Activated naive CD4-positive, alpha-beta T cell treated with anti-CD3 and anti-CD28 coated beads, Interleukin-2, amount 50 U/mL, for 72 hours (primary cell): Measurements from ENCODE around the gene FIG4. TPM values are rescaled to one million over a fixed set of nuclear protein-coding genes. Genes with fewer than 3 reads are reported as not detected.
"Not testable (repeated sequence)": the region's sequence is repeated elsewhere in the genome, so short reads cannot be mapped to it uniquely, and the experiment has no call there.

Experiments
- ATAC-seq, 2 donors: fragments of 150-1000 bp; cut with Tn5 transposase; 2 replicates each; pipeline ENCODE4 v1.10.0; 2021; ENCODE audit warnings: mild to moderate bottlenecking in 2 of 2, moderate library complexity in 2 of 2
- DNase-seq, 2 donors: peaks; one replicate each; pipeline ENCODE4 v3.0.0; 2021 to 2022; ENCODE audit warnings: low spot score in 2 of 2
- H3K27ac Mint-ChIP-seq, 2 donors: one replicate each; pipeline ENCODE4 v1.8.0; 2022; ENCODE audit warnings: mild to moderate bottlenecking in 2 of 2, mixed read lengths in 2 of 2
- H3K36me3 Mint-ChIP-seq, 2 donors: one replicate each; pipeline ENCODE4 v1.8.0; 2022; ENCODE audit warnings: mixed read lengths in 2 of 2
- H3K9me3 Mint-ChIP-seq, 2 donors: one replicate each; pipeline ENCODE4 v1.8.0; 2022; ENCODE audit warnings: mixed read lengths in 2 of 2
- total RNA-seq, 2 donors: library from RNA; stranded (reverse); gene quantifications; one replicate each; pipeline ENCODE4 v1.2.3, GENCODE V29; 2022

The FIG4 gene
- total RNA-seq, 2 donors from 2014 or later, result 19.8 to 20.2 TPM

DNA sequence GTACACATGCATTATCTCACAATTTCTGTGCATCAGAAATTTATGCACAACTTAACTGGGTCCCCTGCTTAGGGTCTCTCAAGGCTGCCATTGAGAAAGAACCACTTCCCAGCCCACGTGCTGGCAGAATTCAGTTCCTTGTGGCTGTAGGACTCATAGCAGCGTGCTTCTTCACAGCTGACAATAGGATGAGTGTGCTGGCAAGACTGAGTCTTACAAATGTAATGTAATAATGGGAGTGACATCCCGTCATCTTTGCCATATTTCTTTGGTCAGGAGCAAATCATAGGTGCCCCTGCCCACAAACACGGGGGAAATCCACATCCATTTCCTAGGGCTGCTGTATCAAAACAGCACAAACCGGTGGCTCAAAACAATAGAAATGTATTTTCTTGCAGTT is 77.4 kb downstream of the FIG4 start:
- ATAC-seq, result no peak
- DNase-seq, result no peak
- Mint-ChIP-seq H3K9me3 (peaks cover 0 to 5% of the 10 kb centered on the region in 2 donors), H3K36me3 (peaks cover 7 to 11% of the 10 kb centered on the region in 2 donors), H3K27ac (no peak overlapping the region)

DNA sequence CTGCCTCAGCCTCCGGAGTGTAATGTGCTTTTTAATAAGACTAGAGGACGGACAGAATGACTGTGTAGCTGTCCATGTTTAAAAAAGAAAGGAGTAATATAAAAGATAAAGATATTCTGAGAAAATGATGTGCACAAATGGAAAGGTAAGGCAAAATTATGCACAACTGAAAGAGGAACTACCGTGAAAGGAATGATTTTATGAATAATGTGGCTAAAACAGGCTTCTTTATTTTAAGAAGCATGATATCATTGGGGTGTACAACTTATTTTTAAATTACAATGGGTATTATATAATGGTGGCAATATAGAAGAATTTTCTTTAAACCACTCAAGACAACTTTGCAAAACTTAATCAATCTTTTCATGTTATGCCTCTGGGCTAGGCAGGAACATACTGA is 78.1 kb downstream of the FIG4 start:
- DNase-seq (no peak), ATAC-seq (no peak)
- H3K27ac Mint-ChIP-seq, result peak overlapping the region in 1 of 2 donors; percentile 9
- peaks cover 0 to 5% of the 10 kb centered on the region in 2 donors for H3K9me3 Mint-ChIP-seq
- H3K36me3 Mint-ChIP-seq, result peaks cover 7 to 11% of the 10 kb centered on the region in 2 donors

DNA sequence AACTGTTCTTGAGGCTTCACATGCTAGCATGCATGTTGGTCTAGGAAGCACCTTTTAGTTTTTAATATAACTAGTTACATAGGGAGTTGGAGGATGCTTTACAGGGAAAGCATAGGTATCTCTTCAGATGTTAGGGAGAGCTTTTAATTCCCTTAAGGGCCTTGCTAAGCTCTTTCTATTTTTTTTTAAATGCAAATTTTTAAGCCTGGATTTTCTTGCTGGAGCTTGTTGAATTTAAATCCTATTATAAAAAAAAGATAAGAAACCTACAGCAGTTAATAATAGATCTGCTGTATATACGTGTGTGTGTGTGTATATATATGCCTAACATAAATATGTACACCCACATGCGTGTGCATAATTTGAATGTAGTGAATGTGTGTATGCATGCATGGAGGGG is 79.0 kb downstream of the FIG4 start:
- ATAC-seq (no peak), DNase-seq (no peak)
- H3K9me3 Mint-ChIP-seq, result peaks cover 0 to 5% of the 10 kb centered on the region in 2 donors
- no peak overlapping the region for H3K27ac Mint-ChIP-seq
- H3K36me3 Mint-ChIP-seq, result peaks cover 7 to 11% of the 10 kb centered on the region in 2 donors

DNA sequence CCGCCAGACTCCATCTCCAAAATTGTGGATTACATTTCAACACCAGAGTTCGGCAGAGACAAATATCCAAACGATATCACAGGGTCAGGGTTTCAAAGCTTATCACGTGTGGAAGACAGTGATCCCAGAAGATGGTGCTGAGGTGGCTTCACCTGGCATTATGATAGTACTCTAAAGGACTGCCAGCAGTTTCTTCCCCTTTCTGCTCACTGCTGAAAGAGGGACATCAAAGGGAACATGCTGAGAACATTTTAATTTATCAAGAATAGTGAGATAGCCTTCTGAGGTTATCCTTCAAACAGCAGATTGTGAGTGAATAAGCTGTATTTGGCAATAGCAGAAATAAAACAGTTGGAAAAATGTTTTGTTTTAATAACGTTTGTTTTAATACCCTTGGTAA is 79.7 kb downstream of the FIG4 start:
- Mint-ChIP-seq H3K27ac (peak overlapping the region in 1 of 2 donors; percentile 33), H3K9me3 (peaks cover 0 to 5% of the 10 kb centered on the region in 2 donors), H3K36me3 (peaks cover 7 to 11% of the 10 kb centered on the region in 2 donors)
- ATAC-seq (no peak), DNase-seq (no peak)

DNA sequence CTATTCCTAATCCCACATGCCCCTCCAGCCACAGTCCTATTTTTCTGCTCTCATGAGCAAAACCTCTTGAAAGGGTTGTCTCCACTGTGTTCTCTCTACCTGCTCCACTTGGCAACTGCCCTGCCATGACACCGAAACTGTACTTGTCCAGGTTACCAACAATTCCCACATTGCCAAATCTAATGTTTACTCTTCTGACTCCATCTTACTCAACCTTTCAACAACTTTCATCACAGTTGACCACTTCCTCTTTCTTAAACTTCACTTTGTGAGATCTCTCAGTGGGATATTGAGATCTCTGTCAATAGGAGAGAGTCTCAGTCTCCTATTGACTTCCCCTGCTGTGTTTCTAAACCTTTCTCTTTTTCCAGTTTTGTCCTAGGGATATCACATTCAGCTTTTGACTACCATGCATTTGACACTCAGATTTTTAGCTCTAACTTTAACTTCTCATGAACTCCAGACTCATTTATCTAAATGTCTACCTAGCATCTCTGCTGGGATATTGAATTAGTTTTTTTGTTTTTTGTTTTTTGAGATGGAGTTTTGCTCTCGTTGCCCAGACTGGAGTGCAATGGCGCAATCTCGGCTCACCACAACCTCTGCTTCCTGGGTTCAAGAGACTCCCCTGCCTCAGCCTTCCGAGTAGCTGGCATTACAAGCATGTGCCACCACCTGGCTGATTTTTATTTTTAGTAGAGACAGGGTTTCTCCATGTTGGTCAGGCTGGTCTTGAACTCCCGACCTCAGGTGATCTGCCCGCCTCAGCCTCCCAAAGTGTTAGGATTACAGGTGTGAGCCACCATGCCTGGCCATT is 81.1 kb downstream of the FIG4 start:
- ATAC-seq, DNase-seq, H3K9me3 Mint-ChIP-seq: not testable (repeated sequence)
- H3K27ac Mint-ChIP-seq, result peak overlapping the region in 1 of 2 donors; percentile 52
- H3K36me3 Mint-ChIP-seq, result peaks cover 7 to 11% of the 10 kb centered on the region in 2 donors

DNA sequence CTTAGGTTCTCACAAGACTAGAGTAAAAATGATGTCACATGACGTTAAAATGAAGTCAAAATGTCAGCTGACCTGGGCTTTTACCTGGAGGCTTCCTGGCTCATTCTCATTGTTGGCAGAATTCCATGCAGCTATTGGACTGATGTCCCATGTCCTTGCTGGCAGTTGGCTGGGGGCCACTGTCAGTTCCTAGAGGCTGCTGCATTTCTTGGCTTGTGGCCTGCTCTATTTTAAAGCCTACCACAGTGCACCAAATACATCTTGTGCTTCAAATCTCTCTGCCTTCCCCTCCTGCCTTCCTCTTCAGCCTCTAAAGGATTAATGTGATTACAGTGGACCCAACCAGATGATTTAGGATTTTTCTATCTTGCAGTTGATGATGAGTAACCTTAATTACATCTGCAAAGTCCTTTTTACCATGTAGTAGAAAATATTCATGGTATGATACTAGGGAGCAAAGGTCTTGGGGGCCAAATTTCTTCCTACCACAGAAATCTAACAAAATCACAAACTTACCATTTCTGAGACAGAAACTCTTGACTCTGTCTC is 81.9 kb downstream of the FIG4 start:
- Mint-ChIP-seq H3K27ac (no peak overlapping the region), H3K36me3 (peaks cover 7 to 11% of the 10 kb centered on the region in 2 donors), H3K9me3 (peaks cover 0 to 5% of the 10 kb centered on the region in 2 donors)
- ATAC-seq (no peak), DNase-seq (no peak)

DNA sequence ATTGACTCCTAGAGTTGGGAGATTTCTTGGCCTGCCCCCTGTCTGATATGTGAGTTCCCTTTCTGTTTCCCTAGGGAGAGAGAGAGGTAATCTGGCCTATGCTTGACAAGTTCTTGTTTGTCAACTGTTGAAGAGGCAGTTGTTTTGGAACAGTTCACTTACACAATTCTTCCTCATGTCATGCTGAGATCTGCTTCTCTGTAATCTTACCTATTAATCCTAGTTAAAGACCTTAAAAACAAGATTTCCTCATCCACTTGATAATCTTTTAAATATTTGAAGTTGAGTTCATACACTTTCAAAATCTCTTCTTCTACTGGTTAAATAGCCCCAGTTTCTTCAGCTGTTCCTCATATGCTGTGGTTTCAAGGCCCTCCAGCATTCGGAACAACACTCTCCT is 89.9 kb downstream of the FIG4 start:
- DNase-seq (no peak), ATAC-seq (no peak)
- peaks cover 0 to 4% of the 10 kb centered on the region in 2 donors for H3K36me3 Mint-ChIP-seq
- H3K9me3 Mint-ChIP-seq, result no peaks in the 10 kb centered on the region
- no peak overlapping the region for H3K27ac Mint-ChIP-seq

DNA sequence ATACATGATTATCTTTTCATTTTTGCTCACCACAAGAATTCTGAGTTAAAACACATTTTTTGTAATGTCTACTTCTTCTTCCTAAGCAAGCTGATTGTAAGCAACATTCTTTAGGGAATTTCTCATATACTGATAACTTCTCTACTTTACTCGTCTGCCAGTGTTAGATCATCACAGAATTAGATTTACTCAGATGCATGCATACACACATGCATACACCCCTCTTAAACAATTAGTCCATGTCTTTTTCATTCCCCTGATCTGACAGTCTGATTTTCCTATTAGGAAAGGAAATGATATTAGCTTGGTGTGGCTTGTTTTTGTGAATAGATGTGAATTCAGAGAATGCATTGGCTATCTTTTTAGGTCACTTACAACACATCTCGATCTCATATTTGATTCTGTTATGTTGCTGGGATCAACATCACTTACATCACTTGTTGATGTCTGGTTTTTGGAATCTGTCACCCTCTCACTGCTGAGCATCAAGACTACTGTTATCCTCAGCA is 91.4 kb downstream of the FIG4 start:
- H3K27ac Mint-ChIP-seq, result peak overlapping the region in 1 of 2 donors; percentile 31
- H3K9me3 Mint-ChIP-seq, result no peaks in the 10 kb centered on the region
- DNase-seq (no peak), ATAC-seq (no peak)
- peaks cover 4 to 9% of the 10 kb centered on the region in 2 donors for H3K36me3 Mint-ChIP-seq

DNA sequence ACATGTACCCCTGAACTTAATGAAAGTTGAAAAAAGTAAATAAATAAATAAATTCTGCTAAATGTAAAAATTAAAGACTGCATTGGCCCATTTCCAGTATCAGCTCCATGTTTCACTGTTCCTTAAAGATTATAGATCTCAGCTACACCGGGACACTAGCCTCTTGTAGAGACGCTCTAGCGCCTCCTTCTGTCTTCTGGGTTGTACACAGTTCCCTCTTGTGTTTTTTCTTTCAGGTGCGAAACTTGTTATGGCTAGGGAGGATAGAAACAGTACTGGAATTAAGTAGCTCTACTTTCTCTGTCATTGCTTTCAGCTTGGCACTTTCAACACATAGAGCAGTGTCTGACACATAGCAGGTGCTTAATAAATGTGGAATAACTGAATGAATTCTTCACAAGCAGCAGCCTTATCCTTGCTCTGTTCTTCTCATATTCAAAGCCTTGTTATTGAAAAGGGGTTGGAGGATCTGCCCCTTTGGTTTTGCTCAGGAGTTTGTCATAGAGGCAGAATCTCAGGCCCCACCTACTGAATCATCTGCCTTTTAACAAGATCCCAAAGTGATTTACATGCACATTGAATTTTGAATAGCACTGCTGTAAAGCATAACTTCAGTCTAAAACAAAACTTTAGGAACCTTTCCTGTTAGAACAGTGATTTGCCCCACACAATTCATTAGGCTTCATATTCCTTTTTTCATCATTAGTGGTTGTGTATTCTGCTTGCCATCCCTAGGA is 92.3 kb downstream of the FIG4 start:
- ATAC-seq, result no peak
- DNase-seq, result no peak

DNA sequence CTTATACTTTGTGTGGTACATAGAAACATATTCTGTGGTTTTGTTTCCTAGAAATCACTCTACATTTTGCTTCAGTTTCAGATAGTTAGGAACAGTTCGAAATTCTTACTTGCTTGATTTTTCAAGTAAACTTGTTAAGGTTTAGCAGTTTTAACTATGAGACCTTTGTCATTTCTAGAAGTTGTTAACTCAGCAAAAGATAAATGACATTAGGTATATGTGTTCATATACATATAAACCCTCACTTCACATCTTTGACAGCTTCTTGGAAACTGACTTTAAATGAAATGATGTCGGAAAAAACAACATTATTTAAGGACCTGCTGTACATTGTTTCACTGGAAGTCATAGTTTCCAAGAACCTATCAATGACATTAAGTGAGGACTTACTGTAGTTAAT is 96.2 kb downstream of the FIG4 start:
- H3K36me3 Mint-ChIP-seq, result peaks cover 4 to 9% of the 10 kb centered on the region in 2 donors
- no peaks in the 10 kb centered on the region for H3K9me3 Mint-ChIP-seq

More for the DNA sequence above, 92.3 kb downstream of the FIG4 start:
- Mint-ChIP-seq H3K36me3 (peaks cover 4 to 9% of the 10 kb centered on the region in 2 donors), H3K9me3 (no peaks in the 10 kb centered on the region), H3K27ac (no peak overlapping the region)

DNA sequence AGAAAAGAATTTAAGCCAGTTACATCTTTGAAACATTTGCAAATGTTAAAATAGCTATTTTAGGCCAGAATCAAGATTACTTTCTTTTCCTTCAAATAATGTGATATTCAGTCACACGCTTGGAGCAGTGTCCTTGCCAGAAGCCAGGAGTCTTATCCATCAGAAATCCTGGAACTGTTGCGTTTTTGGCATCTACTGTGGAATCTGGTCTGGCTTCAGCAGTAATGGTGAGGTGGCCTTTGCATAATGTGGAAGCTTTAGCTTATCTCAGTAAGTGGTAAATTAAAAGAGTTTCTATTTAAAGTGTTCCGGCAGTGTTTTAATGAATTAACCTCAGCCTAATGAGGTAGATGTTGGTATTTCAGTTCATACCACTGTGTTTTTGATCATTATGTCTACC is 97.6 kb downstream of the FIG4 start:
- Mint-ChIP-seq H3K9me3 (no peaks in the 10 kb centered on the region), H3K36me3 (peaks cover 4 to 9% of the 10 kb centered on the region in 2 donors), H3K27ac (no peak overlapping the region)
- ATAC-seq, result no peak
- DNase-seq, result no peak

More for the DNA sequence above, 96.2 kb downstream of the FIG4 start:
- no peak overlapping the region for H3K27ac Mint-ChIP-seq
- ATAC-seq (peak in 1 of 2 donors; percentile 56), DNase-seq (no peak)

DNA sequence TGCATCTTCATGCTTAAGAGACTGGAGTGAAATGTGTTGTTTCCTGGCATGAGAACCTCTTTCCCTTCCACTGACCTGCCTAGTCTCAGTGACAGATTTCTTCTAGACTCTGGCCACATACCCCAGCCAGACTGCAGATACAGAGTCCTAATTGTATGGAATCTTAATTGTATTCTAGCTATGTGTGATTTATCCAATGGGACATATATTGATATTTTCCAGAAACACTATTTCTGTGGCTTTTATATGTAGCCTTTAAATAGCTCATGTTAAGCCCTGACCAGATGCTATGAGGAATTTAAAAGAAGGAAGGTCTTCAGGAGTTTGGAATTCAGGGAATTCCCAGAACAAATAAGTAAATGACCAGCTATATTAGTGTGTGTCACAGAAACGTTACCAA is 99.0 kb downstream of the FIG4 start:
- DNase-seq (no peak), ATAC-seq (no peak)
- no peaks in the 10 kb centered on the region for H3K9me3 Mint-ChIP-seq
- no peak overlapping the region for H3K27ac Mint-ChIP-seq
- peaks cover 0 to 9% of the 10 kb centered on the region in 2 donors for H3K36me3 Mint-ChIP-seq

DNA sequence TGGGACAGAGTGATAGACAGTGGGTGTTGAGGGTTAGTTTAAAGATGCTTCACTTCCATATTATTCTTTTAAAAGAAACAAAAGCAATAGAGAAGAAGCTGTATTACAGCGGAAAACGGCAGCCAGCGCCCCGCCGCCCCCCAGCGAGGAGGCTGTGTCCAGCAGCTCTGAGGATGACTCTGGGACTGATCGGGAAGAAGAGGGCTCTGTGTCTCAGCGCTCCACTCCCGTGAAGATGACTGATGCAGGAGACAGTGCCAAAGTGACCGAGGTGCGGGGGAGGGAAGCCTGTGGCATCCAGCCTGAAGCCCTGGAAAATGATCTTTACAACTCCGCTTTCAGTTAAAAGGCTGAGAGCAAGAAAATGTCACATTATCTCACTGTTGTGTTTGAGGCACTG is 100.2 kb downstream of the FIG4 start:
- DNase-seq, result no peak
- no peaks in the 10 kb centered on the region for H3K9me3 Mint-ChIP-seq
- H3K36me3 Mint-ChIP-seq, result peaks cover 0 to 7% of the 10 kb centered on the region in 2 donors
- H3K27ac Mint-ChIP-seq, result no peak overlapping the region
- no peak for ATAC-seq

DNA sequence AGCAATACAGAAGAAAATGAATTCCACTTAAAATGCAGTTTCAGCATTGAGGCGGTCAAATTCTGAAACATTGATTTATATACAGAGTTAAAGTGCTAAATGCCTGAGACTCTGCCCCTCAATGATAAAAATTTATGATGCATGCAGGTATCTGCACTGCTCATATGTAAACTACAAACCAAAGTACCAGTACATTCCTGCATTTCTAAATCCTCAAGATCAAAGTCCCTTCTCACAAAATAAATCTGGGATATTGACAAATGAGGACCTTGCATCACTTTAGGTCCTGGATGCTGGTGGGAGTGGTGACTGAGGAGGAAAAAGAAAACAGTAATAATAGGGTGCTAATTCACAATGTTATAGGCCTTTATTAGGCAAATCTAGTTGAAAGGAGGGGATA is 101.9 kb downstream of the FIG4 start:
- DNase-seq, result no peak
- no peak overlapping the region for H3K27ac Mint-ChIP-seq
- no peak for ATAC-seq
- H3K9me3 Mint-ChIP-seq, result no peaks in the 10 kb centered on the region
- H3K36me3 Mint-ChIP-seq, result no peaks in the 10 kb centered on the region

DNA sequence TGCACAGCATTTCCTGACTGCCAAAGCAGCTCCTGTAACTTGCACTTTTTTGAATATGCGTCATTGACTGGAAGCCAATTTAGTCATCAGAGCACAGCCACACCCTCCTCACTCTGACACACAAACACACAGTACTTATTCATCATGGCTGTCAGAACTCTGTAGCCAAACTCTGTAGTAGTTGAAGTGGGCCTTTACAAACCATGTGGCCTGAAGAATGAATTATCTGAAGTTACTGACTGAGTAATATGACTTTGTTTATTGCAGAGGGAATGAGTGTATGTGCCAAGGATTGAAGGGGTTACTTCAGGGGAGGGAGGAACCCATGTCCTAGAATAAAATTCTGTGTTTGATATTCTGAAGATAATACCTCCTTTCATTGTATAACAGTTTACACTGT is 102.7 kb downstream of the FIG4 start:
- no peak for DNase-seq
- H3K9me3 Mint-ChIP-seq, result no peaks in the 10 kb centered on the region
- peak; percentile 85 to 97 for ATAC-seq
- peak overlapping the region in 1 of 2 donors; percentile 60 for H3K27ac Mint-ChIP-seq
- H3K36me3 Mint-ChIP-seq, result no peaks in the 10 kb centered on the region

DNA sequence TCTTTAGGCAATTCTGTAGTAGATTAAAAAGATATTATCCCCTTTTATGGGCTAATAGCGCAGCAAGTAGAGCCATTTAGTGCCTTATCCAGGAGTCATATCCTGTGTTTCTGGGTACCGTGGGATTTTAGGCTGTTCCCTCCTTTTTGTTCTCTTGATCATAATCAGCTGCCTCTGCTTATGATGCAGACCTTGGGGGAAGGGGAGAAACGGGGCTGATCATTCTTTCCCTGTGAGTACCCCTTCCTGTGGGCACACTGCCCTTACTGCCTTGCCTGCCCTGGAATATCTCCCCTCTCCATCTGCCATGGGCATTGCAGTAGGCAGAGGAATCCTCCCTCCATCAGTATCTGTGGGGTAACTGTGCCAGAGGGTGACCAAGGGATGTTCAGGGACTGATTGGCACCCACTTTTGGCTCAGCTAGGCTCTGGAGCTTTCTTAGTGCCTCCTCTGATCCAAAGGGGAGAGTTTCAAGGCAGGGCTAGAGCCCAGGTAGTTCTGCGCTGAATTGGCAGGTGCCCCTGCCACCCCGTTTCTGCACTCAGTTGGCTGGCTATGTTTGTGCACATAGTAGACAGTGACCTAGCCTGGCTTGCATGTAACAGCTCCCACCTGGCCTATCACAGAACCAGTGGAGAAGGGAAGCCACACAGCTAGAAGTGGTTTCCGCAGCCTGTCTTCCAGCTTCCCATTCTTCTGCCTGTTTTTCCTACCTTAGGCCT is 103.3 kb downstream of the FIG4 start:
- Mint-ChIP-seq H3K9me3 (no peaks in the 10 kb centered on the region), H3K36me3 (no peaks in the 10 kb centered on the region), H3K27ac (peak overlapping the region in 1 of 2 donors; percentile 60)
- DNase-seq, result no peak
- ATAC-seq, result no peak
